DLD1 (cell line): ENCODE data around the gene SLC1A2.

ENCODE experiments used
- in situ Hi-C: cut with HindIII; loops from 2 replicates; pipeline ENCODE4 v1.10.0; 2017; ENCODE audit warnings: low sequenced_read_pairs

SLC1A2 gene

DNA sequence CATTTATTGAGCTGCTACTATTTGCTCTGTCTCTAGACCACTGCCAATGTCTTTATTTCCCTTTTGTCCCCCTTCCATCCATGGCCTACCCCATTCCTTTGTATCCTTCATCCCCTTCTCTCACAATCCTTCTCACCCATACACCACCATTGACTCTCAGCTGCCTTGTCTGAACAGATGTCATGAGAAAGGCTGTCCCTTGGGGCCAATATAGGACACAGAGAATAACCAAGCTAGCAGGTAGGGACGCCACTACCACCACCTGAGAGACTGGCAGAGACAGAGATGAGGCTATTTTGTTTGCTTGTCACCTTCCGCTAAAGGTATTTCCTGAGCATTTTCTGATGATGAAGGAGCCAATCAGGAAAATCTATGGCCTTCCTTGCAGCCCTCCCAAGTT, 141.5 kb downstream of the SLC1A2 start:
- in situ Hi-C loops: no loop called here

DNA sequence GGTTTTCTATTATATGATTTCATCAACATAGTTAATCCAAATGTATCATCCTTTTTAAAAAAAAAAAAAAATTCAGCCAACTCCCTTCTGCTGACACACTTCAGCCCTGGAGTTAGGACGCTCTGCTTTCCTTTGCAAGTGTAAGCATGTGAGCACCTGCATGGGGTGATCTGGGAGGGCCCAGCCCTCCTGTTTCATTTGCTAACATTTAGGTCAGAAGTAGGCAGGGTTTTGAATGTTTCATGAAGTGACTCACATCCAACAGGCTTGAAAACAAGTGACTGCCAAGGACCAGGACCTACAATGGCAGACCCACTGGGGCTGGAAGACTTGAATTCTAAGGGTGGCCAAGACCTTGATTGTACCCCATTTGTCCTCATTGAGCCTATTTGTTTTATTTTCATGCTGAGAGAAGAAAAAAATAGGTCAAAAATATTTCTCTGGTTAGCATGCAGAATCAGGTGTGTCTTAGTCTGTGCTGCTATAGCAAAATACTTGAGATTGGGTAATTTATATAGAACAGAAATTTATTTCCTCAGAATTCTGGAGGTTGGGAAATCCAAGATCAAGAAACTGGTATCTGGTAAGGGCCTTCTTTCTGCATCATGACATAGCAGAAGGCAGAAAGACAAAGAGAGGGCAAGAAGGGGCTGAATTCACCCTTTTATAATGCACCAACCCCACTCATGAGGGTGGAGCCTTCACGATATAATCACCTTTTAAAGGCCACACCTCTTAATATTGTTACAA, 142.8 kb downstream of the SLC1A2 start:
- in situ Hi-C loops: no loop called here

- in situ Hi-C loops: no loop called here
Measured at GRCh38 chr11:35275786-35276170, 143.6 kb downstream of the SLC1A2 start.

GRCh38 chr11:35274909-35275785, 144.2 kb downstream of the SLC1A2 start:
- in situ Hi-C loops: no loop called here

DNA sequence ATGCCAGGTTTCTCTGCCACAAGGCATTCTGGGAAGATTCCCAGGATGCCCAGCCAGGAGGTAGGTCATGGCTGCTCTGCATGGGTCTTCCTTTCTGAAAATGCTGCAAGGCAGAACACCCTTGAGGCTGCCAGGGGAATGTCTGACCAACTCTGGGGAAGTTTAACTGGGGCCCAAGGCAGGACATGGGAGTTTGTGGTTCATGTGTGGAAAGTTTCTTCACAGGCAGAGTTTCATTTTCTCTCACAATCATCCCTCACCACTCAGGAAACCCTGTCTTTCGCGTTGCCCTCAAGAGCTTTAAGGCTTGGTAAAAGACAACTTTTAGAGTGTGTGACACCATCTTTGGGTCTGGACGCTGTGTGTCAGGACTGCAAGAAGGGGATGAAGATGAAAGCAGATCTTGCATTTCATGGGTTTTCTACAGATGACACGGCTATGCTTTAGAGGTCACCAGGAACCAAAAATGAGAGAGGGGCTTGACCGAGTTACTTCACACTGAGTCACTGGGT, 146.9 kb downstream of the SLC1A2 start:
- in situ Hi-C loops: no loop called here

DNA sequence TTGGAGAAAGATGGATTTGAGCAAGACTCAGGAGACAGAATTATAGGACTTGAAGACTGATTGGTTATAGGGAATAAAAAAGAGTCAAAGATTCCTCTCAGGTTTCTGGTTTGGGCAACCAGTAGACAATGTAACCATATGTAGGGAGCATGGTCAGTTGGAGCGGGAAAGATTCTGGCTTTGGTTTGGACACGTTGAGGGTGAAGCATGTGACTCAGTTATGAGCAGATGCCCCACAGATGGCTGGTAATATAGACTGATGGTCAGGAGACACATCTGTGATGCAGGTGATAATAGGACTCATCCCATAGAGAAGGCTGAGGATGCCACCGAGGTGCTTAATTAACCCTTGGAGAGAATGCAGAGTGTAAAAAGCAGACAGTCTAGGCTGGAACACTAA, 148.3 kb downstream of the SLC1A2 start:
- in situ Hi-C loops: no loop called here

DNA sequence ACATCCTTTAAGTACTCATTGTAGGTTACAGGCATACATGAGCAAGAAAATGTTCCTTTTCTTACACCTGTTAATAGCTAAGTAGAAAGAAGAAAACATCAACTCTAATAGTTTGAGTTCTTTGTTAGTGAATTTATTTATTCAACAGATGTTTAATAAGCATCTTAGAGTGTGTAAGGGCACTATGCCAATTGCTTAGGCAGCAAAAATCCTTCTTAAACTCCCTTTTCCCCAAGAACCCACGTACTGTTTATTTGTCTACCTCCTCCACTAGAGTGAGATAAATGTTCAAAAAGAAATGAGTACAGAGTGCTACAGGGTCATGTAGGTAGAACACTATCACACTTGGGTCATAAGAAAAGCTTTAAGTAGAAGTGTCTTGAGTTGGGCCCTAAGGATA, 149.0 kb downstream of the SLC1A2 start:
- in situ Hi-C loops: no loop called here

DNA sequence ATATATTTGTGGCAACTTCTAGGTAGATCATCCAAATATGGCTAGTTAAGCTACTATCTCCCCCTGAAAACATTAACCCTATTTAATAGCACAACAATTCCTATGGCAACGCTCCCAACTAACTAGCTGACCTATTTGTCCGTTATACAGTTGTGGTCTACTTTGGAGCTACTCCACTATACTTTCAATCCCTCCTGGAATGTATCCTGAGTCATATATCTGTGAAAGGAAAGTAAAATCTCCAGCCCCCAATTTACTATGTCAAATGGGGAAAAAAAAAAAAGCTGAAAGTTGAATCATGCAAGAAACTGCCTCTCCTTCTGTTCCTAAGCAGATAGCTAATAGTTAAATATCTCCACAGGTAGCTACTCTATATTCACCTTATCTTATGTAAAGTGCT, 151.9 kb downstream of the SLC1A2 start:
- in situ Hi-C loops: no loop called here

- in situ Hi-C loops: no loop called here
Measured at GRCh38 chr11:35265755-35266454, 153.5 kb downstream of the SLC1A2 start.

DNA sequence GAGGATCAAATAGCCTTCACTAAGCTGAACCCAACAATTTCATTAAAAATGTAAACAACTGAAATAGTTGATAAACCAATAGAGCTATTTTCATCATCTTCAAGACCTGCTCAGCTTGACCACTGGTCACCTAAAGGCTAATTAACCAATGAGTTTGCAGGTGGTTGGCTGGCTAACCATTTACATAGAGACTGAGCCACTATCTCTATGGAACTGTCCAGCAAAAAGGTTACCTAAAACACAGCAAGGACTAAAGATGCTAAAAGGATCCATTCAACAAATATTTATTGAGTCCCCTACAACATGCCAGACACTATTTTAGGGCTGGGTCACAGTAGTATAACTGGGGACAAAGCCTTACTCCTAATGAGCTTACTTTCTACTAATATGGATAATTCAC, 156.6 kb downstream of the SLC1A2 start:
- in situ Hi-C loops: no loop called here

DNA sequence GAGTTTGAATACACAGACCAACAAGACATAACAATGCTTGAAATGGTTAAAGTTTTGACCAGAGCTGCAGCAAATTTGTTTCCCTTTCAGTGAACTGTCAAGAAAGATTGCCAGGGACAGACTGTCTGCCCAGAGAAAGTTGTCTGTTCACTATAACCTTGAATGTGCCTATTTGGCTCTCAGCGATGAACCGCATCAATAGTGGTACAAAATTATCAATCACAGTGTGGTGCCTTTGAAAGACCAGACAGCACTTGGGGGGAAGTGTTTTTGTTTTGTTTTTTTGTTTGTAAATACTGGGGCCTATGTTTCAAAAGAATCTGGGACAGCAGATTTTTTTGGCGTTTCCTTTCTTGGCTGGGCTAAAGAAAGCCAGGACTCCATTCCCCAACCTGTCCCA, 157.3 kb downstream of the SLC1A2 start:
- in situ Hi-C loops: no loop called here

DNA sequence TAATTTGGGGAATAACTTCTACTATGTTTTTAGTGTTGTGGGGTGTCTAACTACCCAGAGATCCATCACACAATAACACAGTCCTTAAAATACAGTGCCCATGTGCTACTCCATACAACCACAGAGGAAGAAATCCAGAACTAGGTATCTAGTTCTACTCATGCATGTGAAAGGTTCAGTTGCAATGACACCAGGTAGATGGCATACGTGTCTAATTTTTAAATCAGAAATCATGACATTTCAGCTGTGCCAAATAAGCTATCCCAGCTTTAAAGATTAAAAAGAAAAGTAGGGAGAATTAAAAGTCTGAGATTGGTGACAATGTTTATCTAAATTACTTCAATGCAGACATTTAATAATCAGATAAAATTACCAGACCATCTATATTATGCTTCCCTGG, 158.2 kb downstream of the SLC1A2 start:
- in situ Hi-C loops: no loop called here

DNA sequence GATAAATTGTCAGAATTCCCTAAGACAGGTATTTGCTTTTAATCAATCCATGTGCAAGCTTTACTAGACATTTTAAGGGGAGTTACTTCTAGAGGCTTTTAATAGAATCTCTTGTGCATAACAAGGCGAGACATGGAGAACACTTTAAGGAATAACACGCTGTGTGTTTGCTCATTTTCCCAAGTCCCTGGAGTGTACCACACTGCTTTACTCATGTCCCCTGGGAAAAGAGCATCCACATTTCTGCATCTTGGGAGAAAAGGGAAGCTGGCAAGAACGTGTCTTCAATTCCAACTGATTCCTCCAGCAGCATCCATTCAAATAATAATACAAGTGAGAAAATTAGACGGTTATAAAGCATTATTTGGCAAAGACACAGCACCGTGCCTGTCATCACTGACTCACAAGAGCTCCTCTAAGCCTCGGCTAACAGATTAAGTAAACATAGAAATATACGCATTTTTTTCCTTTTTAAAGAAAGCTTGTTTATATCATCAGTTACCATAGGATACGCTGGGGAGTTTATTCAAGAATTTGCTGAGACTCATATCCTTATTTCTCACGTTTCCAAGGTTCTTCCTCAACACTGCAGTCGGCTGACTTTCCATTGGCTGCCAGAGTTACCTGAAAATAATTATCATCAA, 158.9 kb downstream of the SLC1A2 start:
- in situ Hi-C loops: no loop called here

DNA sequence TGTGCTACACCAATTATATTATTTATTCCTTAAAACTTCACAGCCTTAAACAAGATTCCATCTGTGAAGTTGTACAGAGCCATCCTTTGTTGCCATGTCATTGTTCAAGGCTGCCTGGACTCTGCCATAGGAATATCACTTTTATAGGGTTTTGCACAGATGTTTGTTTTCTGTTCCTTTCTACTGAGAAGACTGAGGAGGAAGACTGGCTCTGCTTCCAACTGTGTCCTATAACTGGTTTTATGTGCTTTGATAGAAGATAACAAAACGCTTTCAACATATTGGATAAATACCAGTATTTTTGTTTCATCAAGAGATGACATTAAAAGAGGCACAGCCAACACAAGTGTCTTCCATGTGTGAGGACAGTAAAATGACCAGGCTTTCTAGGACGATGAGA, 159.8 kb downstream of the SLC1A2 start:
- in situ Hi-C loops: no loop called here

GRCh38 chr11:35257281-35257680, 162.1 kb downstream of the SLC1A2 start:
- in situ Hi-C loops: no loop called here

DNA sequence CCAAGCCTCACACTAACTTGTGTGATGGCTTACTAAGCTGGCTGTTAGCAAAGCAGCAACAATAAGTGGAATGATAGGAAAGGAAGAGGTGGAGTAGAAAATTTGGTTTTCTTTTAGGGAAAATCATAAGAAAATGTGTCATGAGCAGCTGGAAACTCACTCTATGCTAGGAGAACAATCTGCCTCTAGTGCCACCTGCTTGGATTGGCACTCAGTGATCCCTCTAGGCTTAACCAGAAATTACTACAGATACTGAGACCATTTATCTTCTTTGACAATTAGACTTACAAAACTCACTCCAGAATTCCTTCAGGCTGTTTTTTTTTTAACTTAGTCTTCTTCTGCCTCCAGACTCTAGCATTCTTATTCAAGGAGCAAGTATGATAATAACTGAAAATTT, 163.1 kb downstream of the SLC1A2 start:
- in situ Hi-C loops: no loop called here

GRCh38 chr11:35255514-35255913, 163.8 kb downstream of the SLC1A2 start:
- in situ Hi-C loops: no loop called here

DNA sequence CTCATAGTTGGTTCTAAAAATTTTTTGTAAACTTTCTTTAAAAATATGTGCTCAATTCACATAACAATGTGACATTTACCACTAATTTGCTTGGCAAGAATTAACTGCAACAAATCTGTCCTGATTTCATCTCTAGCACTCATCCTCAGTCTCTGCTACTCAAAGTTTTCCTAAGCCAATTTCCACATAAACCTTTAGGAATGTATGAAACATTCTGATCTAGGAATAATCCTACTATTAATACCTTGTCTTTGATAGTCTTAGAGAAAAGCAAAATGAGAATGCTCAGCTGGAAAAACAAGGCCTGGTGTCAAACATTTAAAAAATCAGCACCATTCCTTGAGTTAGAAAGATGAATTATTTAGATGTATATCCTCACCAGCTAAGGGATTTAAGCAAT, 166.1 kb downstream of the SLC1A2 start:
- in situ Hi-C loops: no loop called here

DNA sequence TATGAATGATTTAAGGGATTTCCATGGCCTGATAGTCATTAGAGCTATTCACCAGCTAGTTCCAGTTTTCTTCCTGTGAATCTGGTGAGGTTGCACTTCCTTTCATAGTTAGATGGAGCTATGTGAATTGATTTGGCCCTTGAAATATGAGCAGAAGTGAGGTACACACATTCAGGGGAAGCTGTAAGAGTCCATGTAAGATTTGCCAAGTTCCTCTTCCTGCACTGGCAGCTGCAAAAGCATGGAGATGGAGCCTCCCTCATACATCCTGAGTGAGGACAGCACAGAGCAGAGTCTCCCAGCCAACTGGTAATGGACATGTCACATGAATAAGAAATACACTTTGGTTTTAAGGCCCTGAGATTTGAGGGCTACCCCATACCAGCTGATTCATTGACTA, 168.7 kb downstream of the SLC1A2 start:
- in situ Hi-C loops: no loop called here

DNA sequence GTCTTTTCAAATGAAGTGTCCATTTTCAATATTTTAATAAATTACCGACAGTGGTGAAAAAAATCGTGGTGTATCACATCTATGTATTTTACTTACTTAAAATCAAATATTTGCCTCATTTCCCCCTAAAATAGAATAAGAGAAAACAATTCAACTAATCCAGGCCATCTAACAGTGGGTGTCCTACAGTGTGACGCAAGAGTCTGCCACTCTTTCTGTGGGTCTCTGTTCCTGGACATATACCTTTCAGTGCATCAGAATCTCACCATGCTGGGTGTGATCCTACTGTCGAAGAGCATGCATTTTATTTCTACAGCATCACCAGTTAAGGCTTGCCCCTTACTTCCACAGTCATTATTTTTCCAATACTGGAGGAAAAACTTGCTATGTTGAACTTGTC, 169.2 kb downstream of the SLC1A2 start:
- in situ Hi-C loops: no loop called here
